Activated CD8-positive, alpha-beta T cell treated with anti-CD3 and anti-CD28 coated beads for 36 hours (primary cell): Measurements from ENCODE around the gene AXDND1. TPM values are rescaled to one million over a fixed set of nuclear protein-coding genes. Genes with fewer than 3 reads are reported as not detected.
"Not testable (repeated sequence)": the region's sequence is repeated elsewhere in the genome, so short reads cannot be mapped to it uniquely, and the experiment has no call there.

ENCODE experiments used
- ATAC-seq: fragments of 200-7000 bp; cut with Tn5 transposase; one replicate; pipeline ENCODE4 v1.10.0; 2021; ENCODE audit warnings: mild to moderate bottlenecking, moderate library complexity
- CTCF ChIA-PET: fragments of 350-600 bp; sonication (Branson Sonifier 250); formaldehyde crosslinking; loops from one replicate; lab custom pipeline; 2021; ENCODE audit warnings: antibody characterized with exemption; lab: Charles Lee
- POLR2A ChIA-PET: fragments of 350-600 bp; sonication (Branson Sonifier 250); formaldehyde crosslinking; loops from one replicate; lab custom pipeline; 2021; ENCODE audit warnings: antibody characterized with exemption; lab: Charles Lee
- DNase-seq: peaks from one replicate; pipeline ENCODE4 v3.0.0-alpha.2; 2020
- H3K27ac Mint-ChIP-seq: one replicate; pipeline ENCODE4 v1.8.0; 2021; ENCODE audit warnings: mild to moderate bottlenecking, mixed read lengths
- H3K27me3 Mint-ChIP-seq: one replicate; pipeline ENCODE4 v1.8.0; 2021; ENCODE audit warnings: mixed read lengths
- H3K36me3 Mint-ChIP-seq: one replicate; pipeline ENCODE4 v1.8.0; 2021; ENCODE audit warnings: low read depth, mixed read lengths
- H3K4me1 Mint-ChIP-seq: one replicate; pipeline ENCODE4 v1.8.0; 2021; ENCODE audit warnings: low read depth, mixed read lengths
- H3K4me3 Mint-ChIP-seq: one replicate; pipeline ENCODE4 v1.8.0; 2021; ENCODE audit warnings: mild to moderate bottlenecking, moderate library complexity, mixed read lengths
- H3K9me3 Mint-ChIP-seq: one replicate; pipeline ENCODE4 v1.8.0; 2021; ENCODE audit warnings: mixed read lengths
- intact Hi-C: fragments of 100-400 bp; cut with micrococcal nuclease; formaldehyde crosslinking; loops from one replicate; pipeline ENCODE4 v1.10.0; 2022
- total RNA-seq, 2 experiments: library from RNA; stranded (reverse); gene quantifications; one replicate each; pipeline ENCODE4 v1.2.3, GENCODE V29; 2021
- TF ChIP-seq, protein P1 (sequence below): fragments of 200-600 bp; IDR thresholded peaks from one replicate; pipeline ENCODE4 v1.8.0; 2022; ENCODE audit warnings: antibody characterized with exemption, mild to moderate bottlenecking

AXDND1 gene
- total RNA-seq, 2 experiments from 2014 or later: 0.27 to 1.5 TPM

DNA sequence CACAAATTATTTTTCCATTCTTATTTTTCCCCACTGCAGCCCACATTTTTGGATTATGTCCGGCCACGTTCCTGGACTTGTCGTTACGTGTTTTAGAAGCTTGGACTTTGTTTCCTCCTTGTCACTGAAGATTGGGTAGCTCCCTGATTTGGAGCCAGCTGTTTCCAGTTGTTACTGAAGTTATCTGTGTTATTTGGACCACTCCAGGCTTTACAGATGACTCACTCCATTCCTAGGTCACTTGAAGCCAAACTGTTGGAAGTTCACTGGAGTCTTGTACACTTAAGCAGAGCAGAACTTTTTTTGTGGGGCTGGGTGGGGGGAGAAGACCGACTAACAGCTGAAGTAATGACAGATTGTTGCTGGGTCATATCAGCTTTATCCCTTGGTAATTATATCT lies 12.2 kb upstream of the AXDND1 start:
- intact Hi-C loops: no loop called here
- ATAC-seq (no peak), DNase-seq (no peak)
- Mint-ChIP-seq H3K27ac (no peak overlapping the region), H3K4me3 (no peak overlapping the region), H3K36me3 (peaks cover 27% of the 10 kb centered on the region), H3K4me1 (peaks cover 7% of the 10 kb centered on the region), H3K9me3 (no peaks in the 10 kb centered on the region), H3K27me3 (no peaks in the 10 kb centered on the region)
- CTCF ChIA-PET: no interaction called here
- TF ChIP-seq, protein P1, sequence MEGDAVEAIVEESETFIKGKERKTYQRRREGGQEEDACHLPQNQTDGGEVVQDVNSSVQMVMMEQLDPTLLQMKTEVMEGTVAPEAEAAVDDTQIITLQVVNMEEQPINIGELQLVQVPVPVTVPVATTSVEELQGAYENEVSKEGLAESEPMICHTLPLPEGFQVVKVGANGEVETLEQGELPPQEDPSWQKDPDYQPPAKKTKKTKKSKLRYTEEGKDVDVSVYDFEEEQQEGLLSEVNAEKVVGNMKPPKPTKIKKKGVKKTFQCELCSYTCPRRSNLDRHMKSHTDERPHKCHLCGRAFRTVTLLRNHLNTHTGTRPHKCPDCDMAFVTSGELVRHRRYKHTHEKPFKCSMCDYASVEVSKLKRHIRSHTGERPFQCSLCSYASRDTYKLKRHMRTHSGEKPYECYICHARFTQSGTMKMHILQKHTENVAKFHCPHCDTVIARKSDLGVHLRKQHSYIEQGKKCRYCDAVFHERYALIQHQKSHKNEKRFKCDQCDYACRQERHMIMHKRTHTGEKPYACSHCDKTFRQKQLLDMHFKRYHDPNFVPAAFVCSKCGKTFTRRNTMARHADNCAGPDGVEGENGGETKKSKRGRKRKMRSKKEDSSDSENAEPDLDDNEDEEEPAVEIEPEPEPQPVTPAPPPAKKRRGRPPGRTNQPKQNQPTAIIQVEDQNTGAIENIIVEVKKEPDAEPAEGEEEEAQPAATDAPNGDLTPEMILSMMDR: no peak
- POLR2A ChIA-PET: interaction anchor here (1.3 kb wide), 1 partner anchor 12 kb away, joined by 3 read pairs; the partner anchor contains the start of gene AXDND1

GRCh38 chr1:179361631-179362030 lies 4.1 kb upstream of the AXDND1 start:
- H3K4me3 Mint-ChIP-seq, H3K27me3 Mint-ChIP-seq, H3K9me3 Mint-ChIP-seq, ATAC-seq, H3K27ac Mint-ChIP-seq, H3K4me1 Mint-ChIP-seq, DNase-seq, H3K36me3 Mint-ChIP-seq, intact Hi-C loops: not testable (repeated sequence)
- ChIA-PET POLR2A (interaction anchor here (1.5 kb wide), 1 partner anchor 34 kb away, joined by 3 read pairs; no protein-coding TSS in a partner anchor), CTCF (interaction anchor here (1.0 to 1.2 kb wide), 2 partner anchors 110 to 449 kb away, joined by 3 read pairs; no protein-coding TSS in a partner anchor)

DNA sequence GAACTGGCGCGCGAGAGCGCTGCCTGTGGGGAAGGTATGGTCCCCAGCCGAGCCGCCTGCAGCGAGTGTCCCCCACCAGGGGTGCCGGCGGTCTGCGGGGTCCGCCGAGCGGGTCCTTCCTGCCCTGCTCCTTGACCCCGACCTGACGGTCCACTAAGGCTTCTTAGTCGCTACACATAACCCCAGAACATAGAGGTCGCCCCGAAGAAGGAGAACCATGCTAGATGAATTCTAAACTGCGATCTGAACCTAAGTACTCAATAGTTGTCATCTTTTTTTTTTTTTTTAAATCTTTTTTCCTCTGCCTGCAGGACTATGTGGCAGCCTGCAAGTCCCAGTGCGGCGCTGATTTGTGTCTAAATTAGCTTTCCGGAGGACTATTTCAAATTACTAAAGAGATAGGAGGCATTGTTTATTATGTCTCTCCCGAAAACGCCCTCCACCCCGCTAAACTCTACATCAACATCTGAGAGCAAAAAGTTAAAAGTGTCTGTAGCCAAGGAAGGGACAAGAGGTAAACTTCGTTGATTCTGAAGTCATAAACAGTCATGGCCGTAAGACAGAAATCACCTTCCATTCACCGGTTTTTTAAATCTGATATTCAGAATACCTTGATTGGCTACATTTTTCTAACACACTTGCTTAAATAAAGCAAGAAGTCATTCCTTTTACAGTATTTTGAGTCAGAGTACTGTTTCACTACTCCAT lies 476 bp downstream of the AXDND1 start:
- DNase-seq: no peak
- POLR2A ChIA-PET: interaction anchor here (0.6 to 1.2 kb wide), 4 partner anchors 12 to 285 kb away, joined by 3 read pairs; no protein-coding TSS in a partner anchor
- intact Hi-C loops: loop anchor here (5.0 kb wide), 2 partner anchors 69 to 239 kb away; no protein-coding TSS in a partner anchor

GRCh38 chr1:179369751-179370341 lies 4.1 kb downstream of the AXDND1 start:
- ChIA-PET POLR2A (interaction anchor here (1.6 kb wide), 1 partner anchor 287 kb away, joined by 3 read pairs; no protein-coding TSS in a partner anchor), CTCF (interaction anchor here (0.6 to 8.4 kb wide), 16 partner anchors 12 to 365 kb away, joined by 3 to 70 read pairs (median 3); partner anchors contain the start of genes SOAT1 and TOR3A)
- Mint-ChIP-seq H3K4me3 (no peak overlapping the region), H3K4me1 (peaks cover 9% of the 10 kb centered on the region), H3K27ac (no peak overlapping the region), H3K27me3 (no peaks in the 10 kb centered on the region), H3K36me3 (no peaks in the 10 kb centered on the region), H3K9me3 (no peaks in the 10 kb centered on the region)
- TF ChIP-seq, protein P1: peak; percentile 87
- DNase-seq (peak; percentile 33), ATAC-seq (no peak)
- intact Hi-C loops: loop anchor here (1.0 to 5.0 kb wide), 4 partner anchors 73 to 291 kb away; no protein-coding TSS in a partner anchor

More for the DNA sequence above, 476 bp downstream of the AXDND1 start:
- Mint-ChIP-seq H3K9me3 (no peaks in the 10 kb centered on the region), H3K36me3 (no peaks in the 10 kb centered on the region), H3K27me3 (no peaks in the 10 kb centered on the region), H3K27ac (peak overlapping the region; percentile 100), H3K4me1 (peaks cover 9% of the 10 kb centered on the region), H3K4me3 (peak overlapping the region; percentile 93)
- TF ChIP-seq, protein P1: no peak
- CTCF ChIA-PET: interaction anchor here (1.1 to 8.4 kb wide), 3 partner anchors 72 to 286 kb away, joined by 4 to 70 read pairs (median 6); partner anchors contain the start of gene TOR3A
- ATAC-seq: no peak

DNA sequence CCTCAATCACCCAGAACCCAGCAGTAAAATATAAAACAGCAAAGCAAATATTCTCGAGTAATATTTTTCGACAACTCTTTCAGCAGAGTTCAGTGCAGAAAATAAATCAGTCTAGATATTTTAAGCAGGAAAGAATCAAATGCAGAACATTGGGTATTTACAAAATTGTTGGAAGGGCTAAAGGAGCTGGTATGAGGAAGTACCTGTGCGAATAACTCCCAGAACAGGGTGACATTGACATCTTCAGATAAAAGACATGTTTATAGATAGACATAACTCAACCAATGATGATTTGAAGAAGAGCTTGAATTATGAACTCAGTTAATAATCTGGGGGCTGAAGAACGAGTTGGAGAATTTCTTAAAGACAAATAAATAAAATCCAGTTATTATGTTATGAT lies 6.4 kb downstream of the AXDND1 start:
- TF ChIP-seq, protein P1: no peak

More for the DNA sequence above, 6.4 kb downstream of the AXDND1 start:
- no peak for ATAC-seq
- Mint-ChIP-seq H3K9me3 (no peaks in the 10 kb centered on the region), H3K27ac (no peak overlapping the region), H3K27me3 (no peaks in the 10 kb centered on the region), H3K4me1 (peaks cover 4% of the 10 kb centered on the region), H3K36me3 (no peaks in the 10 kb centered on the region), H3K4me3 (no peak overlapping the region)
- POLR2A ChIA-PET: no interaction called here
- DNase-seq: no peak
- intact Hi-C loops: no loop called here
- CTCF ChIA-PET: interaction anchor here (0.7 to 8.4 kb wide), 3 partner anchors 190 to 305 kb away, joined by 3 to 70 read pairs (median 3); partner anchors contain the start of gene TOR3A
